SK-N-SH treated with all-trans-retinoic acid at 6 μM for 48 hours (cell line): ENCODE results near the gene PSMB7.

Source experiments
- ATAC-seq: fragments of 200-7000 bp; cut with Tn5 transposase; 3 replicates; pipeline ENCODE4 v1.9.1; 2020; ENCODE audit warnings: mild to moderate bottlenecking, moderate library complexity
- BACH2 ChIP-seq: fragments of 250-450 bp; sonication (Bioruptor Pico); IDR thresholded peaks from 2 replicates; pipeline ENCODE4 v1.9.0; 2021; ENCODE audit warnings: mild to moderate bottlenecking, borderline replicate concordance
- CSDC2 ChIP-seq: fragments of 250-450 bp; sonication (Bioruptor Pico); IDR thresholded peaks from 2 replicates; pipeline ENCODE4 v1.5.0; 2020; ENCODE audit warnings: mild to moderate bottlenecking, moderate library complexity
- ESRRG ChIP-seq: fragments of 250-450 bp; sonication (Bioruptor Pico); IDR thresholded peaks from 2 replicates; pipeline ENCODE4 v1.6.1; 2021; ENCODE audit warnings: mild to moderate bottlenecking
- ISL1 ChIP-seq: fragments of 250-450 bp; sonication (Bioruptor Pico); IDR thresholded peaks from 2 replicates; pipeline ENCODE4 v2.1.2; 2022; ENCODE audit warnings: mild to moderate bottlenecking, moderate library complexity
- OSR1 ChIP-seq: fragments of 250-450 bp; sonication (Bioruptor Pico); IDR thresholded peaks from 2 replicates; pipeline ENCODE4 v1.8.0; 2022; ENCODE audit warnings: moderate library complexity, mild to moderate bottlenecking, inconsistent platforms
- PPARA ChIP-seq: fragments of 250-450 bp; sonication (Bioruptor Pico); IDR thresholded peaks from 2 replicates; pipeline ENCODE4 v1.5.0; 2020; ENCODE audit warnings: mild to moderate bottlenecking, borderline replicate concordance
- RARB ChIP-seq: fragments of 250-450 bp; sonication (Bioruptor Pico); IDR thresholded peaks from 2 replicates; pipeline ENCODE4 v1.8.0; 2021; ENCODE audit warnings: mild to moderate bottlenecking, moderate library complexity
- SNAI2 ChIP-seq: fragments of 250-450 bp; sonication (Bioruptor Pico); IDR thresholded peaks from 2 replicates; pipeline ENCODE4 v1.5.0; 2020; ENCODE audit warnings: mild to moderate bottlenecking, moderate library complexity
- TCF4 ChIP-seq: fragments of 250-450 bp; sonication (Bioruptor Pico); IDR thresholded peaks from 2 replicates; pipeline ENCODE4 v1.8.0; 2021; ENCODE audit warnings: mild to moderate bottlenecking, moderate library complexity, borderline replicate concordance
- TOX ChIP-seq: fragments of 250-450 bp; sonication (Bioruptor Pico); IDR thresholded peaks from 2 replicates; pipeline ENCODE4 v1.8.0; 2021; ENCODE audit warnings: mild to moderate bottlenecking, moderate library complexity, borderline replicate concordance
- ZC3H10 ChIP-seq: fragments of 250-450 bp; sonication (Bioruptor Pico); IDR thresholded peaks from 2 replicates; pipeline ENCODE4 v1.5.1; 2021; ENCODE audit warnings: mild to moderate bottlenecking, moderate library complexity
- ZFP3 ChIP-seq: fragments of 250-450 bp; sonication (Bioruptor Pico); IDR thresholded peaks from 2 replicates; pipeline ENCODE4 v1.5.0; 2020; ENCODE audit warnings: mild to moderate bottlenecking, moderate library complexity
- ZNF565 ChIP-seq: fragments of 450-650 bp; formaldehyde crosslinking; conservative IDR thresholded peaks from 2 replicates; pipeline ENCODE4 v1.5.0; 2020; ENCODE audit warnings: low read depth, mild to moderate bottlenecking, moderate library complexity
- ZNF70 ChIP-seq: fragments of 450-650 bp; formaldehyde crosslinking; IDR thresholded peaks from 2 replicates; pipeline ENCODE4 v1.5.0; 2020; ENCODE audit warnings: mild to moderate bottlenecking, moderate library complexity
- ZNF8 ChIP-seq: fragments of 450-650 bp; formaldehyde crosslinking; IDR thresholded peaks from 2 replicates; pipeline ENCODE4 v1.5.0; 2020; ENCODE audit warnings: mild to moderate bottlenecking, moderate library complexity
- TF ChIP-seq, protein P1 (sequence below): fragments of 250-450 bp; sonication (Bioruptor Pico); IDR thresholded peaks from 2 replicates; pipeline ENCODE4 v1.5.1; 2020; ENCODE audit warnings: low read depth, mild to moderate bottlenecking, moderate library complexity
- TF ChIP-seq, protein P2 (sequence below): fragments of 250-450 bp; sonication (Bioruptor Pico); IDR thresholded peaks from 2 replicates; pipeline ENCODE4 v1.5.1; 2021; ENCODE audit warnings: mild to moderate bottlenecking, moderate library complexity
- TF ChIP-seq, protein P3 (sequence below): fragments of 250-450 bp; sonication (Bioruptor Pico); IDR thresholded peaks from 2 replicates; pipeline ENCODE4 v1.8.0; 2020; ENCODE audit warnings: mild to moderate bottlenecking, moderate library complexity, borderline replicate concordance
- TF ChIP-seq, protein P4 (sequence below): fragments of 250-450 bp; sonication (Bioruptor Pico); IDR thresholded peaks from 2 replicates; pipeline ENCODE4 v1.8.0; 2021; ENCODE audit warnings: low read depth, mild to moderate bottlenecking, moderate library complexity, borderline replicate concordance
- TF ChIP-seq, protein P5 (sequence below): fragments of 250-450 bp; sonication (Bioruptor Pico); IDR thresholded peaks from 2 replicates; pipeline ENCODE4 v1.5.0; 2020; ENCODE audit warnings: mild to moderate bottlenecking, moderate library complexity

Gene PSMB7

DNA sequence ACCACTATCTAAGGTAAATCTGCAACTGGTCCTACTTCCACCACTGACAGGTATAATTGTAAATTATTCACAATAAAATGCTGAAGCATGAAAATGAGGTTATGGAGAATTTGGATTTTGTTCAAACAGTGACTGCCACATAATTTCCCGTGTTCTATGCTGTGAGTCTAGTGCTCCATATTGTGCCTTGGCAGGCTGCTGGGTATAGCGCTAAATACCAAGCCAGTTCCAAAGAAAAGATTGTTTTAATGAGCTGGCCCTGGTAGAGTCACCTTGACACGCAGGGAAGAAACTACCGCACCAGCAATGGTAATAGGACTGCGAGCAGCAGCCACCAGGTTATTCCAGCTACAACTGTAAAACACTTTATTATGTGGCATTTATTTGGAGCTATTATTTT lies 30.4 kb downstream of the PSMB7 start:
- no peak for ATAC-seq
- TF ChIP-seq TCF4 (CRISPR knock-in tag), result no peak
- TF ChIP-seq ISL1, result no peak
- no peak for TF ChIP-seq ZNF8 (CRISPR knock-in tag)
- TF ChIP-seq ZC3H10 (CRISPR knock-in tag), result no peak
- TF ChIP-seq, protein P1, sequence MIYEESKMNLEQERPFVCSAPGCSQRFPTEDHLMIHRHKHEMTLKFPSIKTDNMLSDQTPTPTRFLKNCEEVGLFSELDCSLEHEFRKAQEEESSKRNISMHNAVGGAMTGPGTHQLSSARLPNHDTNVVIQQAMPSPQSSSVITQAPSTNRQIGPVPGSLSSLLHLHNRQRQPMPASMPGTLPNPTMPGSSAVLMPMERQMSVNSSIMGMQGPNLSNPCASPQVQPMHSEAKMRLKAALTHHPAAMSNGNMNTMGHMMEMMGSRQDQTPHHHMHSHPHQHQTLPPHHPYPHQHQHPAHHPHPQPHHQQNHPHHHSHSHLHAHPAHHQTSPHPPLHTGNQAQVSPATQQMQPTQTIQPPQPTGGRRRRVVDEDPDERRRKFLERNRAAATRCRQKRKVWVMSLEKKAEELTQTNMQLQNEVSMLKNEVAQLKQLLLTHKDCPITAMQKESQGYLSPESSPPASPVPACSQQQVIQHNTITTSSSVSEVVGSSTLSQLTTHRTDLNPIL (CRISPR knock-in tag), result no peak
- TF ChIP-seq CSDC2 (CRISPR knock-in tag), result no peak

DNA sequence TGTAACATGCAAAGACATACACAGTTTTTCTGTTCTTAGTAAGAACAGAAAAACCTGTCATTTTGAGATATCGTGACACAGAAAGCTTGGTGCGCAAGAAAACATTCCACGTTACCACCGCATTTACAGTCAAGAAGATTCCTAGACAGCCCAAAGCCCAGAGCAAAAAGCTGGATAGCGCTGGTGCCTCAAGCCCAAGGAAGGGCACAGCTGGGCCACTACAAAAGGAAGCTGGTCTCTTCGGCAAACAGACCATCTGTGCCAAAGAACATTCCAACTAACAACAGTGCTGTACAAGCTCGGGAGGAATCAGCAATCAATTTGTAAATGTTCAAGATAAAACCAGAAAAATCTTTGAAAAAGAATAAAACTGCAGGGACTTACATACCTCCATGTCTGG lies 31.0 kb downstream of the PSMB7 start:
- ATAC-seq, result no peak
- TF ChIP-seq ZNF8 (CRISPR knock-in tag), result no peak
- no peak for TF ChIP-seq ZNF70 (CRISPR knock-in tag)
- no peak for TF ChIP-seq CSDC2 (CRISPR knock-in tag)
- TF ChIP-seq OSR1 (CRISPR knock-in tag), result no peak
- TF ChIP-seq, protein P2, sequence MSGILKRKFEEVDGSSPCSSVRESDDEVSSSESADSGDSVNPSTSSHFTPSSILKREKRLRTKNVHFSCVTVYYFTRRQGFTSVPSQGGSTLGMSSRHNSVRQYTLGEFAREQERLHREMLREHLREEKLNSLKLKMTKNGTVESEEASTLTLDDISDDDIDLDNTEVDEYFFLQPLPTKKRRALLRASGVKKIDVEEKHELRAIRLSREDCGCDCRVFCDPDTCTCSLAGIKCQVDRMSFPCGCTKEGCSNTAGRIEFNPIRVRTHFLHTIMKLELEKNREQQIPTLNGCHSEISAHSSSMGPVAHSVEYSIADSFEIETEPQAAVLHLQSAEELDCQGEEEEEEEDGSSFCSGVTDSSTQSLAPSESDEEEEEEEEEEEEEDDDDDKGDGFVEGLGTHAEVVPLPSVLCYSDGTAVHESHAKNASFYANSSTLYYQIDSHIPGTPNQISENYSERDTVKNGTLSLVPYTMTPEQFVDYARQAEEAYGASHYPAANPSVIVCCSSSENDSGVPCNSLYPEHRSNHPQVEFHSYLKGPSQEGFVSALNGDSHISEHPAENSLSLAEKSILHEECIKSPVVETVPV, result no peak
- TF ChIP-seq, protein P3, sequence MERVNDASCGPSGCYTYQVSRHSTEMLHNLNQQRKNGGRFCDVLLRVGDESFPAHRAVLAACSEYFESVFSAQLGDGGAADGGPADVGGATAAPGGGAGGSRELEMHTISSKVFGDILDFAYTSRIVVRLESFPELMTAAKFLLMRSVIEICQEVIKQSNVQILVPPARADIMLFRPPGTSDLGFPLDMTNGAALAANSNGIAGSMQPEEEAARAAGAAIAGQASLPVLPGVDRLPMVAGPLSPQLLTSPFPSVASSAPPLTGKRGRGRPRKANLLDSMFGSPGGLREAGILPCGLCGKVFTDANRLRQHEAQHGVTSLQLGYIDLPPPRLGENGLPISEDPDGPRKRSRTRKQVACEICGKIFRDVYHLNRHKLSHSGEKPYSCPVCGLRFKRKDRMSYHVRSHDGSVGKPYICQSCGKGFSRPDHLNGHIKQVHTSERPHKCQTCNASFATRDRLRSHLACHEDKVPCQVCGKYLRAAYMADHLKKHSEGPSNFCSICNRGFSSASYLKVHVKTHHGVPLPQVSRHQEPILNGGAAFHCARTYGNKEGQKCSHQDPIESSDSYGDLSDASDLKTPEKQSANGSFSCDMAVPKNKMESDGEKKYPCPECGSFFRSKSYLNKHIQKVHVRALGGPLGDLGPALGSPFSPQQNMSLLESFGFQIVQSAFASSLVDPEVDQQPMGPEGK (CRISPR knock-in tag), result no peak
- TF ChIP-seq PPARA, result no peak
- TF ChIP-seq ZNF565 (CRISPR knock-in tag), result no peak
- TF ChIP-seq TOX (CRISPR knock-in tag), result no peak
- TF ChIP-seq RARB (CRISPR knock-in tag), result no peak
- no peak for TF ChIP-seq TCF4 (CRISPR knock-in tag)
- TF ChIP-seq, protein P4, sequence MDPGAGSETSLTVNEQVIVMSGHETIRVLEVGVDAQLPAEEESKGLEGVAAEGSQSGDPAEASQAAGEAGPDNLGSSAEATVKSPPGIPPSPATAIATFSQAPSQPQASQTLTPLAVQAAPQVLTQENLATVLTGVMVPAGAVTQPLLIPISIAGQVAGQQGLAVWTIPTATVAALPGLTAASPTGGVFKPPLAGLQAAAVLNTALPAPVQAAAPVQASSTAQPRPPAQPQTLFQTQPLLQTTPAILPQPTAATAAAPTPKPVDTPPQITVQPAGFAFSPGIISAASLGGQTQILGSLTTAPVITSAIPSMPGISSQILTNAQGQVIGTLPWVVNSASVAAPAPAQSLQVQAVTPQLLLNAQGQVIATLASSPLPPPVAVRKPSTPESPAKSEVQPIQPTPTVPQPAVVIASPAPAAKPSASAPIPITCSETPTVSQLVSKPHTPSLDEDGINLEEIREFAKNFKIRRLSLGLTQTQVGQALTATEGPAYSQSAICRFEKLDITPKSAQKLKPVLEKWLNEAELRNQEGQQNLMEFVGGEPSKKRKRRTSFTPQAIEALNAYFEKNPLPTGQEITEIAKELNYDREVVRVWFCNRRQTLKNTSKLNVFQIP (CRISPR knock-in tag), result no peak
- TF ChIP-seq ZFP3 (CRISPR knock-in tag), result no peak
- TF ChIP-seq ESRRG (CRISPR knock-in tag), result no peak
- TF ChIP-seq, protein P5, sequence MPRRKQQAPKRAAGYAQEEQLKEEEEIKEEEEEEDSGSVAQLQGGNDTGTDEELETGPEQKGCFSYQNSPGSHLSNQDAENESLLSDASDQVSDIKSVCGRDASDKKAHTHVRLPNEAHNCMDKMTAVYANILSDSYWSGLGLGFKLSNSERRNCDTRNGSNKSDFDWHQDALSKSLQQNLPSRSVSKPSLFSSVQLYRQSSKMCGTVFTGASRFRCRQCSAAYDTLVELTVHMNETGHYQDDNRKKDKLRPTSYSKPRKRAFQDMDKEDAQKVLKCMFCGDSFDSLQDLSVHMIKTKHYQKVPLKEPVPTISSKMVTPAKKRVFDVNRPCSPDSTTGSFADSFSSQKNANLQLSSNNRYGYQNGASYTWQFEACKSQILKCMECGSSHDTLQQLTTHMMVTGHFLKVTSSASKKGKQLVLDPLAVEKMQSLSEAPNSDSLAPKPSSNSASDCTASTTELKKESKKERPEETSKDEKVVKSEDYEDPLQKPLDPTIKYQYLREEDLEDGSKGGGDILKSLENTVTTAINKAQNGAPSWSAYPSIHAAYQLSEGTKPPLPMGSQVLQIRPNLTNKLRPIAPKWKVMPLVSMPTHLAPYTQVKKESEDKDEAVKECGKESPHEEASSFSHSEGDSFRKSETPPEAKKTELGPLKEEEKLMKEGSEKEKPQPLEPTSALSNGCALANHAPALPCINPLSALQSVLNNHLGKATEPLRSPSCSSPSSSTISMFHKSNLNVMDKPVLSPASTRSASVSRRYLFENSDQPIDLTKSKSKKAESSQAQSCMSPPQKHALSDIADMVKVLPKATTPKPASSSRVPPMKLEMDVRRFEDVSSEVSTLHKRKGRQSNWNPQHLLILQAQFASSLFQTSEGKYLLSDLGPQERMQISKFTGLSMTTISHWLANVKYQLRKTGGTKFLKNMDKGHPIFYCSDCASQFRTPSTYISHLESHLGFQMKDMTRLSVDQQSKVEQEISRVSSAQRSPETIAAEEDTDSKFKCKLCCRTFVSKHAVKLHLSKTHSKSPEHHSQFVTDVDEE (CRISPR knock-in tag), result no peak
- TF ChIP-seq ZC3H10 (CRISPR knock-in tag), result no peak

DNA sequence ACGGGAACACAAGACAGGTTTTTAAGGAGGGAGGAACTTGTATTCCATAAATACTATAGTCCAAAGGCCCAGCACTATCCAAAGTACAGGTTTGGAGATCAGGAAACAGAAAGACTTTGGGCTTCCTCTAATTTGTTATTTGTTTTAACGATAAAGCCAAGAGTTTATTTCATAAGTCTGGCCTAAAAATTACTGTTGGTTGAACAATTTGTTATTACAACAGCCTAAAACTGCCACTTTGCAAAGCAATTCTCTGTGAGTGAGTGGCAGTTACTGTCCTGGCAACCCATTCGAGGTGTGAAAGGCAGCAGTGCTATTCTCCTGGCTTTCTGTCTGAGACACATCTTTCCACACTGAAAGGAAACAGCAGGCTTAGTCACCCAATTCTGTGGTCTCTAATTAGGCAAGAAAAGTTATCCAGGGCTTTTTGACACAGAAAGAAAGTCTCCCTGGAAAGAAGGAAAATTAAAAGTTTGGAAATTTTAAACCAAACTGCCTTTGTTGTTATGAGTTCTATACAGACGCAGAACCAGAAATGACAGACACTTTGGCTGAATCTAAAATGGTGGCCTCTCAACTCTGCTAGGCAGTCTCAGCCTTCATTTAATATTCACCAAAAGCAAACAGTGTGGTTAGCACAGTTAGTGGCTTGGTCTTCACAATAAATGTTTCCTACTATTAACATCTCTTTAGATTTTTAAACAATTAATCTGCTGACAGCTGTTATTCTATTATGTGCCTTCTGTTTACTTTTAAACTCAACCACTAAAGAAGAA lies 33.9 kb downstream of the PSMB7 start:
- peak; percentile 60; the same call in 2 of the 3 replicates for ATAC-seq
- TF ChIP-seq ZNF70 (CRISPR knock-in tag), result no peak
- no peak for TF ChIP-seq BACH2
- no peak for TF ChIP-seq ZNF8 (CRISPR knock-in tag)
- no peak for TF ChIP-seq SNAI2 (CRISPR knock-in tag)
- TF ChIP-seq, protein P5 (CRISPR knock-in tag), result no peak
- no peak for TF ChIP-seq TCF4 (CRISPR knock-in tag)
- TF ChIP-seq ZNF565 (CRISPR knock-in tag), result no peak
